MM.1S (cell line): ENCODE measurements around the gene KLK10.

ENCODE experiments used
- DNase-seq: peaks from one replicate; pipeline ENCODE4 v3.0.0-alpha.2; 2015
- H2AFZ ChIP-seq: fragments of 300-600 bp; sonication (generic); 2 replicates; pipeline ENCODE4 v1.6.0; 2016; ENCODE audit warnings: antibody characterized with exemption, low read length
- H3F3A ChIP-seq: fragments of 300-600 bp; sonication (generic); 2 replicates; pipeline ENCODE4 v1.6.1; 2016; ENCODE audit warnings: mild to moderate bottlenecking, antibody characterized with exemption, low read length, moderate library complexity, mixed read lengths; ENCODE audit not compliant: insufficient read depth
- H3K27ac ChIP-seq: fragments of 300-600 bp; sonication (generic); 2 replicates; pipeline ENCODE4 v1.5.1; 2016; ENCODE audit warnings: mild to moderate bottlenecking, low read length
- H3K27me3 ChIP-seq: fragments of 300-600 bp; sonication (generic); replicated peaks from 2 replicates; pipeline ENCODE4 v1.6.0; 2016; ENCODE audit warnings: low read length; ENCODE audit not compliant: insufficient read depth
- H3K36me3 ChIP-seq: fragments of 300-600 bp; sonication (generic); replicated peaks from 2 replicates; pipeline ENCODE4 v1.6.1; 2016; ENCODE audit warnings: mild to moderate bottlenecking, low read length, mixed read lengths; ENCODE audit not compliant: insufficient read depth
- H3K4me1 ChIP-seq: fragments of 300-600 bp; sonication (generic); 2 replicates; pipeline ENCODE4 v1.6.1; 2016; ENCODE audit warnings: low read length, mixed read lengths
- H3K4me2 ChIP-seq: fragments of 300-600 bp; sonication (generic); 2 replicates; pipeline ENCODE4 v1.6.0; 2016; ENCODE audit warnings: low read depth, low read length
- H3K4me3 ChIP-seq: fragments of 300-600 bp; sonication (generic); 2 replicates; pipeline ENCODE4 v1.5.1; 2016; ENCODE audit warnings: low read length, mixed read lengths
- H3K79me2 ChIP-seq: fragments of 300-600 bp; sonication (generic); 2 replicates; pipeline ENCODE4 v1.6.1; 2016; ENCODE audit warnings: mixed run types, low read length, mixed read lengths
- H3K9ac ChIP-seq: fragments of 300-600 bp; sonication (generic); 2 replicates; pipeline ENCODE4 v1.6.1; 2016; ENCODE audit warnings: low read length, mixed read lengths
- H3K9me2 ChIP-seq: fragments of 300-600 bp; sonication (generic); replicated peaks from 2 replicates; pipeline ENCODE4 v1.6.1; 2016; ENCODE audit warnings: mild to moderate bottlenecking, low read length, mixed read lengths; ENCODE audit not compliant: insufficient read depth
- H3K9me3 ChIP-seq: fragments of 300-600 bp; sonication (generic); replicated peaks from 2 replicates; pipeline ENCODE4 v1.6.1; 2016; ENCODE audit warnings: mild to moderate bottlenecking, low read length, mixed read lengths; ENCODE audit not compliant: insufficient read depth
- H4K20me1 ChIP-seq: fragments of 300-600 bp; sonication (generic); 2 replicates; pipeline ENCODE4 v1.6.1; 2016; ENCODE audit warnings: mild to moderate bottlenecking, low read length, moderate library complexity, mixed read lengths; ENCODE audit not compliant: insufficient read depth
- EZH2 ChIP-seq: fragments of 300-600 bp; sonication (generic); optimal IDR thresholded peaks from 2 replicates; pipeline ENCODE3; 2017; ENCODE audit warnings: low read depth, mild to moderate bottlenecking, antibody characterized with exemption, low read length, mixed read lengths
- EZH2phosphoT487 ChIP-seq: fragments of 300-600 bp; sonication (generic); IDR thresholded peaks from 2 replicates; pipeline ENCODE4 v1.6.1; 2018; ENCODE audit warnings: antibody characterized with exemption, low read length
- TF ChIP-seq, protein P1 (sequence below): fragments of 300-600 bp; sonication (generic); IDR thresholded peaks from 2 replicates; pipeline ENCODE4 v1.5.1; 2016; ENCODE audit warnings: antibody characterized with exemption, low read length, mixed read lengths

KLK10 gene

GRCh38 chr19:50968716-50969412, 50.6 kb downstream of the KLK10 start:
- no peaks in the 10 kb centered on the region for H4K20me1 ChIP-seq
- no peak overlapping the region for H3K4me3 ChIP-seq
- no peak overlapping the region for H2AFZ ChIP-seq
- no peaks in the 10 kb centered on the region for H3K36me3 ChIP-seq
- no peak overlapping the region for H3K9ac ChIP-seq
- H3K27me3 ChIP-seq = peaks cover 12% of the 10 kb centered on the region; the same call in 1 of the 2 replicates
- H3K79me2 ChIP-seq = no peaks in the 10 kb centered on the region
- H3K27ac ChIP-seq = no peak overlapping the region
- no peaks in the 10 kb centered on the region for H3K4me1 ChIP-seq
- no peak overlapping the region for H3K4me2 ChIP-seq
- TF ChIP-seq EZH2 = no peak
- TF ChIP-seq EZH2phosphoT487 = no peak
- TF ChIP-seq, protein P1, sequence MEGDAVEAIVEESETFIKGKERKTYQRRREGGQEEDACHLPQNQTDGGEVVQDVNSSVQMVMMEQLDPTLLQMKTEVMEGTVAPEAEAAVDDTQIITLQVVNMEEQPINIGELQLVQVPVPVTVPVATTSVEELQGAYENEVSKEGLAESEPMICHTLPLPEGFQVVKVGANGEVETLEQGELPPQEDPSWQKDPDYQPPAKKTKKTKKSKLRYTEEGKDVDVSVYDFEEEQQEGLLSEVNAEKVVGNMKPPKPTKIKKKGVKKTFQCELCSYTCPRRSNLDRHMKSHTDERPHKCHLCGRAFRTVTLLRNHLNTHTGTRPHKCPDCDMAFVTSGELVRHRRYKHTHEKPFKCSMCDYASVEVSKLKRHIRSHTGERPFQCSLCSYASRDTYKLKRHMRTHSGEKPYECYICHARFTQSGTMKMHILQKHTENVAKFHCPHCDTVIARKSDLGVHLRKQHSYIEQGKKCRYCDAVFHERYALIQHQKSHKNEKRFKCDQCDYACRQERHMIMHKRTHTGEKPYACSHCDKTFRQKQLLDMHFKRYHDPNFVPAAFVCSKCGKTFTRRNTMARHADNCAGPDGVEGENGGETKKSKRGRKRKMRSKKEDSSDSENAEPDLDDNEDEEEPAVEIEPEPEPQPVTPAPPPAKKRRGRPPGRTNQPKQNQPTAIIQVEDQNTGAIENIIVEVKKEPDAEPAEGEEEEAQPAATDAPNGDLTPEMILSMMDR = no peak
- H3K9me3 ChIP-seq = no peaks in the 10 kb centered on the region
- no peaks in the 10 kb centered on the region for H3F3A ChIP-seq
- no peak for DNase-seq
- no peaks in the 10 kb centered on the region for H3K9me2 ChIP-seq

- peaks cover 15% of the 10 kb centered on the region; the same call in 1 of the 2 replicates for H3K27me3 ChIP-seq
- no peak overlapping the region for H3K4me2 ChIP-seq
- no peak overlapping the region for H3K27ac ChIP-seq
- TF ChIP-seq, protein P1 = no peak
- TF ChIP-seq EZH2phosphoT487 (no peak), EZH2 (no peak)
- no peak overlapping the region for H3K9ac ChIP-seq
- H4K20me1 ChIP-seq = no peaks in the 10 kb centered on the region
- no peak overlapping the region for H3K4me3 ChIP-seq
- no peaks in the 10 kb centered on the region for H3K36me3 ChIP-seq
- H3K79me2 ChIP-seq = no peaks in the 10 kb centered on the region
- H3K4me1 ChIP-seq = no peaks in the 10 kb centered on the region
- H3F3A ChIP-seq = no peaks in the 10 kb centered on the region
- no peak overlapping the region for H2AFZ ChIP-seq
- DNase-seq = no peak
- no peaks in the 10 kb centered on the region for H3K9me2 ChIP-seq
- H3K9me3 ChIP-seq = no peaks in the 10 kb centered on the region
Observed at GRCh38 chr19:50967929-50968715, 51.4 kb downstream of the KLK10 start.

GRCh38 chr19:50964266-50964665, 55.2 kb downstream of the KLK10 start:
- no peak overlapping the region for H2AFZ ChIP-seq
- H3K4me2 ChIP-seq = no peak overlapping the region
- no peaks in the 10 kb centered on the region for H4K20me1 ChIP-seq
- no peaks in the 10 kb centered on the region for H3K36me3 ChIP-seq
- no peaks in the 10 kb centered on the region for H3K79me2 ChIP-seq
- no peak overlapping the region for H3K4me3 ChIP-seq
- no peaks in the 10 kb centered on the region for H3F3A ChIP-seq
- H3K9ac ChIP-seq = no peak overlapping the region
- no peaks in the 10 kb centered on the region for H3K4me1 ChIP-seq
- no peaks in the 10 kb centered on the region for H3K9me2 ChIP-seq
- TF ChIP-seq EZH2 = no peak
- TF ChIP-seq, protein P1 = no peak
- no peak for TF ChIP-seq EZH2phosphoT487
- H3K27ac ChIP-seq = no peak overlapping the region
- no peaks in the 10 kb centered on the region for H3K9me3 ChIP-seq
- DNase-seq = no peak
- peaks cover 10% of the 10 kb centered on the region; the same call in 1 of the 2 replicates for H3K27me3 ChIP-seq
